ENCODE data around the gene ACAA1.

GRCh38 chr3:38129058-38129457 is 7.9 kb downstream of the ACAA1 start:
- TF ChIP-seq, protein P1, sequence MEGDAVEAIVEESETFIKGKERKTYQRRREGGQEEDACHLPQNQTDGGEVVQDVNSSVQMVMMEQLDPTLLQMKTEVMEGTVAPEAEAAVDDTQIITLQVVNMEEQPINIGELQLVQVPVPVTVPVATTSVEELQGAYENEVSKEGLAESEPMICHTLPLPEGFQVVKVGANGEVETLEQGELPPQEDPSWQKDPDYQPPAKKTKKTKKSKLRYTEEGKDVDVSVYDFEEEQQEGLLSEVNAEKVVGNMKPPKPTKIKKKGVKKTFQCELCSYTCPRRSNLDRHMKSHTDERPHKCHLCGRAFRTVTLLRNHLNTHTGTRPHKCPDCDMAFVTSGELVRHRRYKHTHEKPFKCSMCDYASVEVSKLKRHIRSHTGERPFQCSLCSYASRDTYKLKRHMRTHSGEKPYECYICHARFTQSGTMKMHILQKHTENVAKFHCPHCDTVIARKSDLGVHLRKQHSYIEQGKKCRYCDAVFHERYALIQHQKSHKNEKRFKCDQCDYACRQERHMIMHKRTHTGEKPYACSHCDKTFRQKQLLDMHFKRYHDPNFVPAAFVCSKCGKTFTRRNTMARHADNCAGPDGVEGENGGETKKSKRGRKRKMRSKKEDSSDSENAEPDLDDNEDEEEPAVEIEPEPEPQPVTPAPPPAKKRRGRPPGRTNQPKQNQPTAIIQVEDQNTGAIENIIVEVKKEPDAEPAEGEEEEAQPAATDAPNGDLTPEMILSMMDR (conservative IDR thresholded peaks at IDR 0.05): no peak
- TF ChIP-seq ZFX (IDR thresholded peaks at IDR 0.05): no peak

All from C4-2B (cell line).